ENCODE results near the gene FGGY.
"Not testable (repeated sequence)": the region's sequence is repeated elsewhere in the genome, so short reads cannot be mapped to it uniquely, and the experiment has no call there.

The FGGY gene

GRCh38 chr1:59718064-59718988 lies 421.4 kb downstream of the FGGY start:
- no peak for DNase-seq

GRCh38 chr1:59718989-59719360 lies 422.1 kb downstream of the FGGY start:
- no peak for DNase-seq

GRCh38 chr1:59720326-59721115 lies 423.6 kb downstream of the FGGY start:
- no peak for DNase-seq

- DNase-seq: no peak
These were observed 433.4 kb downstream of the FGGY start for GRCh38 chr1:59730302-59730701.

GRCh38 chr1:59730759-59731478 lies 434.0 kb downstream of the FGGY start:
- DNase-seq: no peak

- no peak for DNase-seq
These were observed 434.7 kb downstream of the FGGY start for GRCh38 chr1:59731591-59731990.

GRCh38 chr1:59732214-59732955 lies 435.5 kb downstream of the FGGY start:
- DNase-seq: no peak

GRCh38 chr1:59733443-59734141 lies 436.7 kb downstream of the FGGY start:
- DNase-seq: no peak

- not testable (repeated sequence) for DNase-seq
These were observed 439.0 kb downstream of the FGGY start for GRCh38 chr1:59735927-59736326.

- no peak for DNase-seq
These were observed 439.9 kb downstream of the FGGY start for GRCh38 chr1:59736744-59737143.

- no peak for DNase-seq
These were observed 440.7 kb downstream of the FGGY start for GRCh38 chr1:59737638-59738037.

- DNase-seq: no peak
These were observed 441.3 kb downstream of the FGGY start for GRCh38 chr1:59738152-59738551.

- DNase-seq: no peak
These were observed 441.7 kb downstream of the FGGY start for GRCh38 chr1:59738591-59739015.

GRCh38 chr1:59739111-59739510 lies 442.2 kb downstream of the FGGY start:
- no peak for DNase-seq

- DNase-seq: no peak
These were observed 445.6 kb downstream of the FGGY start for GRCh38 chr1:59742526-59742925.

- DNase-seq: no peak
These were observed 446.6 kb downstream of the FGGY start for GRCh38 chr1:59743324-59744091.

GRCh38 chr1:59747420-59748024 lies 450.6 kb downstream of the FGGY start:
- DNase-seq: no peak

GRCh38 chr1:59748123-59748522 lies 451.2 kb downstream of the FGGY start:
- no peak for DNase-seq

- no peak for DNase-seq
These were observed 453.6 kb downstream of the FGGY start for GRCh38 chr1:59750328-59751003.

GRCh38 chr1:59751004-59751395 lies 454.1 kb downstream of the FGGY start:
- DNase-seq: no peak

All from NCI-H1436 treated with DMSO at 0.1 percent for 48 hours (cell line).